Activated T-cell treated with anti-CD3 and anti-CD28 coated beads, Interleukin-2, amount 50 U/mL, for 24 hours (primary cell): ENCODE measurements around the gene MRPS34.
A peak's percentile ranks its signal among the peaks of the same experiment; 100 is the strongest.

Experiments used
- DNase-seq: peaks from one replicate; pipeline ENCODE4 v3.0.0-alpha.2; 2020
- H3K27ac Mint-ChIP-seq: 2 replicates; pipeline ENCODE4 v1.8.0; 2020; ENCODE audit warnings: mild to moderate bottlenecking, mixed read lengths
- H3K27me3 Mint-ChIP-seq: 2 replicates; pipeline ENCODE4 v1.8.0; 2020; ENCODE audit warnings: mixed read lengths
- H3K36me3 Mint-ChIP-seq: 2 replicates; pipeline ENCODE4 v1.8.0; 2020; ENCODE audit warnings: low read depth, mixed read lengths
- H3K4me1 Mint-ChIP-seq: 2 replicates; pipeline ENCODE4 v1.8.0; 2020; ENCODE audit warnings: low read depth, mixed read lengths
- H3K4me3 Mint-ChIP-seq: 2 replicates; pipeline ENCODE4 v1.8.0; 2020; ENCODE audit warnings: mild to moderate bottlenecking, moderate library complexity, mixed read lengths
- H3K9me3 Mint-ChIP-seq: 2 replicates; pipeline ENCODE4 v1.8.0; 2020; ENCODE audit warnings: mixed read lengths

The MRPS34 gene

GRCh38 chr16:1772908-1773702 lies at the start of gene MRPS34:
Gene MRPS34, minus strand, starts transcription at chr16:1773134. Its CDS starts 15 bp downstream, at chr16:1773119.
- DNase-seq = peak; percentile 88
- Mint-ChIP-seq H3K36me3 (peaks cover 58% of the 10 kb centered on the region), H3K9me3 (no peaks in the 10 kb centered on the region), H3K4me3 (peak within 1 kb of the TSS; percentile 96), H3K27ac (peak within 1 kb of the TSS; percentile 99), H3K4me1 (peaks cover 20% of the 10 kb centered on the region), H3K27me3 (no peaks in the 10 kb centered on the region)

GRCh38 chr16:1821861-1822611 lies 49.1 kb upstream of the MRPS34 start:
- Mint-ChIP-seq H3K27ac (no peak overlapping the region), H3K27me3 (no peaks in the 10 kb centered on the region), H3K9me3 (no peaks in the 10 kb centered on the region), H3K4me3 (no peak overlapping the region), H3K4me1 (peaks cover 22% of the 10 kb centered on the region), H3K36me3 (peaks cover 40% of the 10 kb centered on the region)
- no peak for DNase-seq

- Mint-ChIP-seq H3K36me3 (peaks cover 46% of the 10 kb centered on the region), H3K4me3 (no peak overlapping the region), H3K27me3 (no peaks in the 10 kb centered on the region), H3K9me3 (no peaks in the 10 kb centered on the region), H3K4me1 (peaks cover 22% of the 10 kb centered on the region), H3K27ac (no peak overlapping the region)
- DNase-seq = no peak
Measured at GRCh38 chr16:1820946-1821290, 48.0 kb upstream of the MRPS34 start.

GRCh38 chr16:1820096-1820945 lies 47.4 kb upstream of the MRPS34 start:
- DNase-seq = no peak
- Mint-ChIP-seq H3K9me3 (no peaks in the 10 kb centered on the region), H3K27me3 (no peaks in the 10 kb centered on the region), H3K36me3 (peaks cover 50% of the 10 kb centered on the region), H3K27ac (no peak overlapping the region), H3K4me3 (no peak overlapping the region), H3K4me1 (peaks cover 16% of the 10 kb centered on the region)

GRCh38 chr16:1819611-1820010 lies 46.7 kb upstream of the MRPS34 start:
- Mint-ChIP-seq H3K27ac (peak overlapping the region; percentile 52), H3K27me3 (no peaks in the 10 kb centered on the region), H3K4me3 (no peak overlapping the region), H3K36me3 (peaks cover 56% of the 10 kb centered on the region), H3K9me3 (no peaks in the 10 kb centered on the region), H3K4me1 (peaks cover 10% of the 10 kb centered on the region)
- DNase-seq = no peak

GRCh38 chr16:1818873-1819525 lies 46.1 kb upstream of the MRPS34 start:
- H3K4me3 Mint-ChIP-seq = no peak overlapping the region
- no peak for DNase-seq
- H3K36me3 Mint-ChIP-seq = peaks cover 57% of the 10 kb centered on the region
- H3K27me3 Mint-ChIP-seq = no peaks in the 10 kb centered on the region
- no peaks in the 10 kb centered on the region for H3K9me3 Mint-ChIP-seq
- H3K4me1 Mint-ChIP-seq = peaks cover 4% of the 10 kb centered on the region
- no peak overlapping the region for H3K27ac Mint-ChIP-seq

GRCh38 chr16:1818204-1818872 lies 45.4 kb upstream of the MRPS34 start:
- peaks cover 64% of the 10 kb centered on the region for H3K36me3 Mint-ChIP-seq
- DNase-seq = no peak

GRCh38 chr16:1817716-1818115 lies 44.8 kb upstream of the MRPS34 start:
- H3K9me3 Mint-ChIP-seq = no peaks in the 10 kb centered on the region
- H3K36me3 Mint-ChIP-seq = peaks cover 69% of the 10 kb centered on the region
- no peaks in the 10 kb centered on the region for H3K27me3 Mint-ChIP-seq
- H3K27ac Mint-ChIP-seq = peak overlapping the region; percentile 29
- no peak for DNase-seq
- peaks cover 8% of the 10 kb centered on the region for H3K4me1 Mint-ChIP-seq
- no peak overlapping the region for H3K4me3 Mint-ChIP-seq

More at GRCh38 chr16:1818204-1818872, 45.4 kb upstream of the MRPS34 start:
- Mint-ChIP-seq H3K4me3 (no peak overlapping the region), H3K27ac (no peak overlapping the region), H3K27me3 (no peaks in the 10 kb centered on the region), H3K9me3 (no peaks in the 10 kb centered on the region), H3K4me1 (peaks cover 2% of the 10 kb centered on the region)

- Mint-ChIP-seq H3K4me3 (no peak overlapping the region), H3K9me3 (no peaks in the 10 kb centered on the region), H3K4me1 (peaks cover 11% of the 10 kb centered on the region), H3K27me3 (no peaks in the 10 kb centered on the region), H3K36me3 (peaks cover 70% of the 10 kb centered on the region), H3K27ac (peak overlapping the region; percentile 29)
- DNase-seq = no peak
Measured at GRCh38 chr16:1817276-1817589, 44.3 kb upstream of the MRPS34 start.

- DNase-seq = no peak
- Mint-ChIP-seq H3K27ac (no peak overlapping the region), H3K9me3 (no peaks in the 10 kb centered on the region), H3K27me3 (no peaks in the 10 kb centered on the region), H3K4me1 (peaks cover 11% of the 10 kb centered on the region), H3K36me3 (peaks cover 67% of the 10 kb centered on the region), H3K4me3 (no peak overlapping the region)
Measured at GRCh38 chr16:1816396-1817275, 43.7 kb upstream of the MRPS34 start.

GRCh38 chr16:1815461-1815860 lies 42.5 kb upstream of the MRPS34 start:
- Mint-ChIP-seq H3K4me3 (no peak overlapping the region), H3K27ac (peak overlapping the region; percentile 45), H3K4me1 (peaks cover 11% of the 10 kb centered on the region), H3K9me3 (no peaks in the 10 kb centered on the region), H3K27me3 (no peaks in the 10 kb centered on the region), H3K36me3 (peaks cover 58% of the 10 kb centered on the region)
- DNase-seq = no peak

- Mint-ChIP-seq H3K9me3 (no peaks in the 10 kb centered on the region), H3K27ac (peak overlapping the region; percentile 74), H3K27me3 (no peaks in the 10 kb centered on the region), H3K4me3 (no peak overlapping the region), H3K4me1 (peaks cover 11% of the 10 kb centered on the region), H3K36me3 (peaks cover 67% of the 10 kb centered on the region)
- peak; percentile 53 for DNase-seq
Measured at GRCh38 chr16:1812732-1813163, 39.8 kb upstream of the MRPS34 start.

GRCh38 chr16:1810536-1810935 lies 37.6 kb upstream of the MRPS34 start:
- no peaks in the 10 kb centered on the region for H3K9me3 Mint-ChIP-seq
- no peaks in the 10 kb centered on the region for H3K27me3 Mint-ChIP-seq
- H3K4me1 Mint-ChIP-seq = peaks cover 11% of the 10 kb centered on the region
- H3K36me3 Mint-ChIP-seq = peaks cover 72% of the 10 kb centered on the region
- no peak overlapping the region for H3K4me3 Mint-ChIP-seq
- H3K27ac Mint-ChIP-seq = no peak overlapping the region
- no peak for DNase-seq
